Fibroblast of skin of left quadriceps (primary cell): Measurements from ENCODE around the gene FBXL7.

ENCODE experiments used
- DNase-seq, 2 experiments: peaks; one replicate each; pipeline ENCODE4 v3.0.0-alpha.2; 2013; ENCODE audit warnings: low read depth in 2 of 2

Gene FBXL7

GRCh38 chr5:15880201-15880600, 380.2 kb downstream of the FBXL7 start:
- no peak for DNase-seq

- peak in 1 of 2 experiments; percentile 20 for DNase-seq
Measured at GRCh38 chr5:15885156-15885555, 385.2 kb downstream of the FBXL7 start.

- no peak for DNase-seq
Measured at GRCh38 chr5:15886156-15886555, 386.2 kb downstream of the FBXL7 start.

- DNase-seq = no peak
Measured at GRCh38 chr5:15887093-15887492, 387.1 kb downstream of the FBXL7 start.

GRCh38 chr5:15889001-15889400, 389.0 kb downstream of the FBXL7 start:
- no peak for DNase-seq

GRCh38 chr5:15893866-15894265, 393.9 kb downstream of the FBXL7 start:
- DNase-seq = no peak

- DNase-seq = no peak
Measured at GRCh38 chr5:15897656-15898055, 397.7 kb downstream of the FBXL7 start.

GRCh38 chr5:15898641-15899040, 398.7 kb downstream of the FBXL7 start:
- no peak for DNase-seq

- no peak for DNase-seq
Measured at GRCh38 chr5:15899481-15899880, 399.5 kb downstream of the FBXL7 start.

- no peak for DNase-seq
Measured at GRCh38 chr5:15901151-15901550, 401.2 kb downstream of the FBXL7 start.

- no peak for DNase-seq
Measured at GRCh38 chr5:15902066-15902465, 402.1 kb downstream of the FBXL7 start.

GRCh38 chr5:15904899-15905830, 405.2 kb downstream of the FBXL7 start:
- no peak for DNase-seq

- DNase-seq = no peak
Measured at GRCh38 chr5:15914638-15915037, 414.7 kb downstream of the FBXL7 start.

GRCh38 chr5:15926586-15926985, 426.6 kb downstream of the FBXL7 start:
- no peak for DNase-seq

- no peak for DNase-seq
Measured at GRCh38 chr5:15927710-15928380, 427.9 kb downstream of the FBXL7 start.

GRCh38 chr5:15929611-15930263, 429.8 kb downstream of the FBXL7 start:
- peak; percentile 85 to 86 for DNase-seq

GRCh38 chr5:15932066-15932465, 432.1 kb downstream of the FBXL7 start:
- DNase-seq = no peak

GRCh38 chr5:15933259-15934207, 433.6 kb downstream of the FBXL7 start:
- DNase-seq = no peak

- no peak for DNase-seq
Measured at GRCh38 chr5:15936505-15937245, 436.7 kb downstream of the FBXL7 start.

- no peak for DNase-seq
Measured at GRCh38 chr5:15937708-15938107, 437.7 kb downstream of the FBXL7 start.

- no peak for DNase-seq
Measured at GRCh38 chr5:15938186-15938585, 438.2 kb downstream of the FBXL7 start.
